Omental fat pad (tissue), 4 donors: ENCODE results near the gene EN2. TPM values are rescaled to one million over a fixed set of nuclear protein-coding genes. Genes with fewer than 3 reads are reported as not detected.

ENCODE experiments used
- ATAC-seq: fragments of 150-250 bp; one replicate; pipeline ENCODE4 v1.9.1; 2016; ENCODE audit warnings: mild to moderate bottlenecking, moderate library complexity; ENCODE audit not compliant: low FRiP score
- DNase-seq: peaks from one replicate; pipeline ENCODE4 v3.0.0-alpha.2; 2019; ENCODE audit warnings: low spot score
- total RNA-seq, 4 donors: library from RNA; depleted of rRNA; stranded (reverse); fragments of >200 nt; gene quantifications; one replicate each; pipeline ENCODE4 v1.1.0, GENCODE V29; 2016
- TF ChIP-seq, protein P1 (sequence below), 3 donors: fragments of 450-650 bp; IDR thresholded peaks; one replicate each; pipeline ENCODE4 v1.5.1; 2016 to 2017; ENCODE audit warnings: antibody characterized with exemption in 3 of 3, mild to moderate bottlenecking in 3 of 3, moderate library complexity in 2 of 3

Gene EN2
- total RNA-seq, 4 donors from 2014 or later = 0.09 to 0.12 TPM; not detected in 2

DNA sequence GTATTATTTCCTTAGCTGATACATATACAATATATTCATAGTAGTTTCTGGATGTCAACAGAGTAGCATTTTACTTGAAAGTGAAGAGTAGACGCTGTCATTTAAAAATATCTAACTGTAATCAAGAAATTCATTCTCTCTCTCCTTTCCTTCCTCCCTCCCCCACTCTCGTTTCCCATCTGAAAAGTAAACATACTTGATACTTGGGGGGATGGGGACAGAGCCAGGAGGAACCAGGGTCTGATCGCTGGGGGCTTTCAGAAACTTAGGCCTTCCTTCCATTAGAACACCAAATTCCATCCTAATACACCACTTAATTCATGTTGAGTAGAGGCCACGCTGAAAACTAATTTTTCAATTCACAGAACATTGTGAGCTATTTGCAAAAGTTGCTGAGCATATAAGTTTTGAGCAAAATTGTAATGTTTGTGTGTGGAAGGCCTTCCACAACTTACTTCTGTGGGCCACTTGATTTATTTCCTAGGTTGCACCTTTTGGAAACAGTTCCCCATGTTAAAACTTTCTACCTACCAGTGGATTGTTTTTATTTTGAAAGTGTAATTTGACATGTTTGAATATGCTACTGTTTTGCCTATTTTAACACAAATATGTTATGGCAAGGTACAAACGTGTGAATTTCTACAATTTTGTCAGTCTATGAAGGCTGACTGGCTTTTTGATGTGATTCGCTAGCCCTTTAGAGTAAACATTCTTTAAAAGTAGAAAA, 53.2 kb downstream of the EN2 start:
- TF ChIP-seq, protein P1, sequence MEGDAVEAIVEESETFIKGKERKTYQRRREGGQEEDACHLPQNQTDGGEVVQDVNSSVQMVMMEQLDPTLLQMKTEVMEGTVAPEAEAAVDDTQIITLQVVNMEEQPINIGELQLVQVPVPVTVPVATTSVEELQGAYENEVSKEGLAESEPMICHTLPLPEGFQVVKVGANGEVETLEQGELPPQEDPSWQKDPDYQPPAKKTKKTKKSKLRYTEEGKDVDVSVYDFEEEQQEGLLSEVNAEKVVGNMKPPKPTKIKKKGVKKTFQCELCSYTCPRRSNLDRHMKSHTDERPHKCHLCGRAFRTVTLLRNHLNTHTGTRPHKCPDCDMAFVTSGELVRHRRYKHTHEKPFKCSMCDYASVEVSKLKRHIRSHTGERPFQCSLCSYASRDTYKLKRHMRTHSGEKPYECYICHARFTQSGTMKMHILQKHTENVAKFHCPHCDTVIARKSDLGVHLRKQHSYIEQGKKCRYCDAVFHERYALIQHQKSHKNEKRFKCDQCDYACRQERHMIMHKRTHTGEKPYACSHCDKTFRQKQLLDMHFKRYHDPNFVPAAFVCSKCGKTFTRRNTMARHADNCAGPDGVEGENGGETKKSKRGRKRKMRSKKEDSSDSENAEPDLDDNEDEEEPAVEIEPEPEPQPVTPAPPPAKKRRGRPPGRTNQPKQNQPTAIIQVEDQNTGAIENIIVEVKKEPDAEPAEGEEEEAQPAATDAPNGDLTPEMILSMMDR (IDR thresholded peaks at IDR 0.05) = no peak
- DNase-seq = no peak
- no peak for ATAC-seq

DNA sequence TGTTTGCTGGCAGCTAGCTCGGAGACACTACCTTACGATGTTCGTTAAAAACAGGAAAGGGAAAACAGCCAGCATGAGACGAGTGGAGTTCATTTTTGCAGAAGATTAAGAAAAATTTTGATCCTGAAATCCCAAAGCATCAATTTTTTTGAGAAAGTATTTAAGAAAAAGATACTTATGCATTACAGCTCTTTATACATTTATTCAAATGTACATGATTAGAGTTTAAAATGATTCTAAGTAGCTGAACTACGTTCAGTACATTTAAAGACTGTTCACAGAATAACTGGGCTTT, 53.7 kb downstream of the EN2 start:
- ATAC-seq (no peak), DNase-seq (no peak)
- TF ChIP-seq, protein P1 (IDR thresholded peaks at IDR 0.05) = no peak

DNA sequence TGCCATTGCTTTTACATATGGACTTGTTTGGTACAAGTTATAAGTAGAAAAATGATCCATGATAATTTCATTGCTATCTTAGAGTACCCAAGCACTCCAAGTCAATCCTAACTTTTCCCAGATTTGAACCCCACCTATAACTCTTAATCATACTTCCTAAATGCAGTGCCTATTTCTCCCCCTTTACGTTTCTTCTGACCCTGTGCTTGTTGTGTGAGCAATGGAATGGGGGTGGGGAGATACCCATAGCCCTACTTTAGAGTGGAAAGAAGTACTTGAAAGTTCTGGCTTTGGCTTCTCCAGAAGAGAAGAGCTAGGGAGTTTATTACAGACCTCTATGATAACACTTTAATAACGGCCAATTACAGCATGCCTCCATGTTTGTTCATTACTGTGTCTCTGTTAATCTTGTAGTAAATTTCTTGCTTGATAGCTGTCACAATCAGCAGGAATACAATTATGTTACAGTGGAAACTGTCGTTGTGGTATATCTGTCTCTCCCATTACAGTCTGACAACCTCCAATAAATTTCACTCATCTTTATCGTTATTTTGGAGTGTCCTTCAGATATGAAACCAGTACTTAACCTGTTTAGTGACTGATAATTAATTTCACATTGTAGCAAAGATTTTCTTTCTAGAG, 54.4 kb downstream of the EN2 start:
- ATAC-seq (no peak), DNase-seq (no peak)
- TF ChIP-seq, protein P1 (IDR thresholded peaks at IDR 0.05) = no peak

DNA sequence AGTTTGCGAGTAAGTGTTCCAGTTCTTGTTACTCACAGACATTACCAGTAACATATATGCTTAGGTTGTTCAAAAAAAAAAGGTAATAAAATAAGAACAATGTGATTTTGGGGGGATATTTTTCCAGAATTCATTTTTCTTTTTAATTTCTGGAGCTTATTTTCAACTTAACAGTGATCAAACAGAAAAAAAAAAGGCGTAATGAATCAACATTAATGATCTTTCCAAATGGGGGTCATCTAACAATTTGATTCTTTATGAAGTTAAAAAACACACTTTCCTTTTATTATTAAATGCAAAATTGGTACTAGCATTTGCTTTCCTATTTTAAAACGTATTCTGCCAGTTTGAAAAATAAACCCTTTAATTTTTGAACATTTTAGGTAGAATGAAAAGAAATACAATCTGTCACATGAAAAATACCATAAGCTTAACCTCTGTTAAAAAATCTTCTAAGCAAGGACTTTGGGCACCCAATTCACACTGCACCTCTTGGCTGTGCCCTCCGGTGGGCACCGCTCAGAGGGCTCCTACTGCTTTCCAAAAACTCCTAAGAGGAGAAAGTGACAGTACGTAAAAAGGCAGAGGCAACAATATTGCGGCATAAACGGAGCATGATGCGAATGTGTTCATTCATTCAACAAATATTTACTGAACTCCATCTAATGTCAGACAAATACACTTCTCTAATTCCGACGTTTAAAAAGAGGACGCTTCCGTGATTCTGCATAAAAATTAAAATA, 55.8 kb downstream of the EN2 start:
- DNase-seq (no peak), ATAC-seq (no peak)
- TF ChIP-seq, protein P1 (IDR thresholded peaks at IDR 0.05) = no peak

DNA sequence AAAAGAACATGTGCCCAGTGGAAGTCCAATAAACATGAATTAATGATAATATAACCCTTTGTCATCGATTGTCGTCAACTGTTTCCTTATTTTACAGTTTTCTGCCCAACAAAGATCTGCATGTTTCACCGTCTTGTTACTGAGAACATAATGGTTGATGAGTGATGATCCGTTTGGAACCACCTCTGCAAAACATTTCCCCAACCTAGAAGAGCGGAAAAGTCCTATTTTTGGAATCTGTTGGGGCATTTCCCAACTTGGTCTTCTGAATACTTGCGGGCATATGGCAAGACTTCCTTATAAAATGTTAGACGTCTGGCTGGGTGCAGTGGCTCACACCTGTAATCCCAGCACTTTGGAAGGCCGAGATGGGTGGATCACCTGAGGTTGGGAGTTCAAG, 56.4 kb downstream of the EN2 start:
- DNase-seq (no peak), ATAC-seq (no peak)
- TF ChIP-seq, protein P1 (IDR thresholded peaks at IDR 0.05) = no peak

Other genes starting within 250 kb of the EN2 start
- gene INSIG1, start 160.3 kb upstream of the EN2 start, total RNA-seq = 100 to 1,000 TPM in 2 of 4 donors, 10 to 100 TPM in 2; 85.6 to 244 (median 107) TPM
- not detected for gene CNPY1, start 88.4 kb downstream of the EN2 start, total RNA-seq
- gene RBM33, start 186.5 kb downstream of the EN2 start, total RNA-seq = 10 to 100 TPM; 19.5 to 53.4 (median 32.0) TPM